Subcutaneous adipose tissue (tissue), 4 donors: ENCODE measurements around the gene C7orf33. TPM values are rescaled to one million over a fixed set of nuclear protein-coding genes. Genes with fewer than 3 reads are reported as not detected.

Experiments
- total RNA-seq, 4 donors: library from RNA; depleted of rRNA; stranded (reverse); fragments of >200 nt; gene quantifications; one replicate each; pipeline ENCODE4 v1.1.0, GENCODE V29; 2016
- TF ChIP-seq, protein P1 (sequence below): fragments of 450-650 bp; IDR thresholded peaks from one replicate; pipeline ENCODE4 v1.5.1; 2016; ENCODE audit warnings: low read depth, mild to moderate bottlenecking, control low read depth, antibody characterized with exemption, moderate library complexity

Gene C7orf33
- total RNA-seq, 4 donors from 2014 or later: not detected

DNA sequence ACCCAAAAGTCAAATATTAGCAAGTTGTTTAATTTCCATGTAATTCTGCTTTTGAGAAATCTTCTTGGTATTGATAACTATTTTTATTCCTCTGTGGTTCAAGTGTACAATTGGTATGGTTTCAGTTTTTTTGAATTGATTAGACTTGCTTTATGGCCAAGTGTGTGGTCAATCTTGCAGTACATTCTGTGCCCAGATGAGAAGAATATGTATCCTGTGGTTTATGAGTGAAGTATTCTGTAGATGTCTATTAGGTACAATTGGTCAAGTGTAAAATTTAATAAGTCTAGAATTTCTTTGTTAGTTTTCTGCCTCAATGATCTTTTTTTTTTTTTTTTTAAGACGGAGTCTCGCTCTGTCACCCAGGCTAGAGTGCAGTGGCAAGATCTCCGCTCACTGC is 36.6 kb upstream of the C7orf33 start:
- TF ChIP-seq, protein P1, sequence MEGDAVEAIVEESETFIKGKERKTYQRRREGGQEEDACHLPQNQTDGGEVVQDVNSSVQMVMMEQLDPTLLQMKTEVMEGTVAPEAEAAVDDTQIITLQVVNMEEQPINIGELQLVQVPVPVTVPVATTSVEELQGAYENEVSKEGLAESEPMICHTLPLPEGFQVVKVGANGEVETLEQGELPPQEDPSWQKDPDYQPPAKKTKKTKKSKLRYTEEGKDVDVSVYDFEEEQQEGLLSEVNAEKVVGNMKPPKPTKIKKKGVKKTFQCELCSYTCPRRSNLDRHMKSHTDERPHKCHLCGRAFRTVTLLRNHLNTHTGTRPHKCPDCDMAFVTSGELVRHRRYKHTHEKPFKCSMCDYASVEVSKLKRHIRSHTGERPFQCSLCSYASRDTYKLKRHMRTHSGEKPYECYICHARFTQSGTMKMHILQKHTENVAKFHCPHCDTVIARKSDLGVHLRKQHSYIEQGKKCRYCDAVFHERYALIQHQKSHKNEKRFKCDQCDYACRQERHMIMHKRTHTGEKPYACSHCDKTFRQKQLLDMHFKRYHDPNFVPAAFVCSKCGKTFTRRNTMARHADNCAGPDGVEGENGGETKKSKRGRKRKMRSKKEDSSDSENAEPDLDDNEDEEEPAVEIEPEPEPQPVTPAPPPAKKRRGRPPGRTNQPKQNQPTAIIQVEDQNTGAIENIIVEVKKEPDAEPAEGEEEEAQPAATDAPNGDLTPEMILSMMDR: no peak

DNA sequence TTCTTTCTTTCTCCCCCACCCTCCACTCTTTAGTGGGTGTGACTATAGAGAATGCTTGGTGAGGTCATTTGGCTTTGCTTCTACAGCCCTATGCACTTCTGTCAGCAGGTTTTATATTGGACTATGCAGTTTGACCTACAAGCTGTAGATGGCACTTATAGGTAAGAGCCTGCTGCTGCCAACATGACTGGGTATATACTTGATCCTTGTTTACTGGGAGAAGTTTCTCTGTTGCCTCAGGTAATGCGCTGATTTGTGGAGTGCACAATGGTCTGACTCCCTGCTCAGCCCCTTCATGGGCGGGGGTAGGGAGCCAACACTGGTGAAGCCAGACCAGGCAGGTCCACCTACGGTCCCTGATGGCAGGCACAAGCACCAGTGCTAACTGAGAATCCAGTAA is 33.7 kb upstream of the C7orf33 start:
- TF ChIP-seq, protein P1: no peak

DNA sequence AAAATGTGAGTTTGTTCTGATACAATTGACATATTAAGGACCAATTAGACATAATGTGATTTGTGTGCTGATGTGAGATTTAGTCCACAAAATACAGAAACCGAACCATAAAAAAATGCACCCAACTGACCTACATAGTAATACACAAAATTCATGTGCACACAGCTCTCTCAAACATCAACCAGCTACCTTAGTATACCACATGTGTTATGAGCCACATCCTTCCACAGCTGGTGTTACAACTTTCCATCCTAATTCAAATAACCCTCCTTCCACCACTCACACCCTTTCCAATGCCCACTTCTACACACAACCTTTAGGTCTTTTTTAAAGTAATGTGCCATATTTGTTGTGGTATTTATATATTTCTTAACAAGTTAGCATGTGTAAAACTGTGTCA is 31.7 kb upstream of the C7orf33 start:
- TF ChIP-seq, protein P1: no peak

DNA sequence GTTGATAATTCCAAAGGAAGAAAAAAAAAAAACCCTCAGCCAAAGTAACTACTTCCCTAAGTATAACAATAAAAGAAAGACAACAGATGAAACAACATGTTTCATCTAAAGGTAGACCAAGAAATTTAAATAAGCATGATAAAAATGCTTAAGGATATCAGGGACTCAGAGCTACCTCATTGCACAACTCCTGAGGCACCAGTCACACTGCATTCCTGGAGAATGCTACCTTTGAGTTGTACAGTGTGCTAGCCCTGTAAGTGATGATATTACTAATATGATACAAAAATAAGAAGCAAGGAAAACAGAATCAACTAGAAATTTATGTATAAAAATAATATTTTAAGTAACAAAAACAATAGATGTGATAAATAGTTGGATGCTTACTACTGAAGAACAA is 29.5 kb upstream of the C7orf33 start:
- TF ChIP-seq, protein P1: no peak

DNA sequence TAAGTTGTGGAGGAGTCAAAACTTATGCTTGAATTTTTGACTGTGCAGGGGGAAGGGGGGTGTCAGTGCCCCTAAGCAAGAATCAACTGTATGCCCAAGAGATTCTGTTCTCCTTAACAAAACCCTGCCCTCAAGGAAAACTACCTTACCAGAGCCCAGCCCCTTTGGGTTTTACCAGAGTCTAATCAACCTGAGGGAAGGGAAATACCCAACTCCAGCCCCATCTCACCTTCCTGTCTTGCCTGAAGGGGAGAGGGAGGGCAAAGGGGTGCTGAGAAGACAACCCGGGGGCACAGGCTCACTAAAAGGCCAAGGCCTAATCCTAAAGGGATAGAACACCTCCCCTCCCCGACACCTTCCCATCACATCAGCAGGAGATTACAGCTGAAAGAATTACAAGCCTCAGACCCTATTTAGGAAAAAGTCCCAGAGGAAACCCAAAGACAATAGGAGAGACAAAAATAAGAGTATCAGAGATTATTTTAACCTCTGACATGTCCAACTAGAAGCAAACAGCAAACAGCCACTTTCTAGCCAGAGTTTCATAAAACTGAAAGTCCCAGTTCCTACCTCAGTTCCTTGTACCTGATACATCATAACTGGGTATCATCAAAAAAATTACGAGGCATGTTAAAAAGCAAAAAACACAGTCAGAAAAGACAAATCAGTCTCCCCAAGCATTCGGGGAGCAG is 26.8 kb upstream of the C7orf33 start:
- TF ChIP-seq, protein P1: no peak

DNA sequence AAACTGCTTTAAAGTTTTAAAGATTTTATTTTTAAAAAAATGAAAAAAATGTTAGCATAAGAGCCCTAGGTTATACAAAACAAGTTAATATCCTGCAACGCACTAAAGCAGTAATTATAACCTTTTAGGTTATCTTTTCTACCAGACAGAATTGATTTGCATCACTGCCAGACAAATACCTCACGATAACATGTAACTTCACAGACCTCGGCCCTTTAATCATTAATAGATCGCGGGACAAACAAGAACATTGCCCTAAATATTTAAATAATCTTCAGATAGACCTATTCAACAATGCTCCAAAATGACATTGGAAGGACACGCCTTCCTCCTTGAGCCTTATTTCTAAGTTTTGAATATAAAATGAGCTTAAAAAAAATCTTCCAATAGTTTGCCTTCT is 23.8 kb upstream of the C7orf33 start:
- TF ChIP-seq, protein P1: no peak

DNA sequence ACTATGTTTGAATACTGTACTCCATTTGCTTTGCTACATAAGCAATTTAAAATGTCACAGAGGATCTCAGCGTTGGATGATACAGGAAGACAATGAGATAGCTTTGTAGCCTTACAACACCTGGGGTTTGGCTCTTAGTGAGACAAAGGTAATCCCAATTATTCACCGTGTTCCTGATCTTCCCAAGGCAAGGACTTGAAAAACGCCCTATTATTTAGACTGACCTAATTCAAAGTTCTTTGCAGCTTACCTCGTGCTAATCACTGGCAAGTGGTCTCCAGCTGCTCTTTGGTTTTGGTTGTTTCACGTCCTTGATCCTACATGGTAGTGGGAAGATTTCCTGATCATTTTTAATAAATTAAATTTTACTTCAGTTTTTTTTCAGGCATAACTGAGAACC is 23.0 kb upstream of the C7orf33 start:
- TF ChIP-seq, protein P1: no peak
